MM.1S (cell line): ENCODE measurements around the gene C12orf60.

Source experiments
- CTCF ChIP-seq: fragments of 300-600 bp; sonication (generic); IDR thresholded peaks from 2 replicates; pipeline ENCODE4 v1.5.1; 2016; ENCODE audit warnings: antibody characterized with exemption, low read length, mixed read lengths
- EZH2 ChIP-seq: fragments of 300-600 bp; sonication (generic); optimal IDR thresholded peaks from 2 replicates; pipeline ENCODE3; 2017; ENCODE audit warnings: low read depth, mild to moderate bottlenecking, antibody characterized with exemption, low read length, mixed read lengths
- EZH2phosphoT487 ChIP-seq: fragments of 300-600 bp; sonication (generic); IDR thresholded peaks from 2 replicates; pipeline ENCODE4 v1.6.1; 2018; ENCODE audit warnings: antibody characterized with exemption, low read length

- TF ChIP-seq CTCF: no peak
- TF ChIP-seq EZH2: no peak
- TF ChIP-seq EZH2phosphoT487: no peak
Measured at GRCh38 chr12:14852880-14853279, 49.4 kb downstream of the C12orf60 start.
